Stimulated activated CD4-positive, alpha-beta T cell treated with anti-CD3 and anti-CD28 coated beads, Interleukin-4, amount 100 ng/mL, for 1 hour (primary cell): ENCODE measurements around the gene MLPH.

Experiments used
- DNase-seq: peaks from one replicate; pipeline ENCODE4 v3.0.0-alpha.2; 2020

MLPH gene

DNA sequence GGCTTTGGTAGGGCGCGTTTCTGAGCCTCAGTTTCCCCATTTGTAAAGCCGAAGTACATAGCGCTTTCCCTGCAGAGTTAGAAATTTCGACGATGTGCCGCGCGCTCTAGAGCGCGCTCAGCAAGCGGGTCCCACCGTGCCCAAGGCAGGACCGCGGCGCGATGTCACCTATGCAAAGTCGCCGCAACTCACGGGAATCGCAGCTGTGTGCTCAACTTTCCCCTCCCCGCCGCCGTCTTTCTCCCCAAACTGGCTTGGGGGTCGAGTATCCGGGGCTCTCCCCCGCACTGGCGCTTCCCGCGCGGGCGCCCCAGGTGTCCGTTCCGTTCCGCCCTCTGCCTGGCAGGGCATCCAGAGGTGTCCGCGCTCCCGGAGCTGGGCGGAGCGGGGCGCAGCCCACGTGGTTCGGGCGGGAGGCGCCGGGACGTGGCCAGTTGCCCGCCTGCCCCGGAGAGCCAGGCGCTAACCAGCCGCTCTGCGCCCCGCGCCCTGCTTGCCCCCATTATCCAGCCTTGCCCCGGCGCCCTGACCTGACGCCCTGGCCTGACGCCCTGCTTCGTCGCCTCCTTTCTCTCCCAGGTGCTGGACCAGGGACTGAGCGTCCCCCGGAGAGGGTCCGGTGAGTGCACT is at the start of gene MLPH:
TSS of gene MLPH (plus strand) at position 433 of the 630 bp plus-strand sequence. CDS start 6,176 bp downstream, outside the sequence.
- DNase-seq, result no peak

GRCh38 chr2:237437566-237437965 is 49.5 kb upstream of the MLPH start:
- no peak for DNase-seq

- no peak for DNase-seq
Observed at GRCh38 chr2:237438080-237438940, 48.7 kb upstream of the MLPH start.

DNA sequence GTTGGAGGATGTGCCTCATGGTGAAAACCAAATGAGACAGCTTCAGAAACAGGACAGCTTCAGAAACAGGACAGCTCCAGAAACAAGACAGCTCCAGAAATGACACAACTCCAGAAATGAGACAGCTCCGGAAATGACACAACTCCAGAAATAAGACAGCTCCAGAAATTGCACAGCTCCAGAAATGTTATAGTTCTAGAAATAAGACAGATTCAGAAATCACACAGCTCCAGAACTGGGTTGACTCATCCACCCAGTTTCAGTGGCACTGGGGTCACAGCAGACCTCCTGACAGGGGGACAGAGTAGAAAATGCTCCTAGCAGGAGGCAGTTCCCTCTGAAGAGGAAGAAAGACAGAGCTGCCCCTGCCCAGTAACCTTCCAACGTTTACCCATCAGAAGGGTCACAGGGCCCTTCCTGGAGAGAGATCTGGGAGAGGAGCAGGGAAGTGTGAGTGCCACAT is 46.2 kb upstream of the MLPH start:
- peak; percentile 45 for DNase-seq

DNA sequence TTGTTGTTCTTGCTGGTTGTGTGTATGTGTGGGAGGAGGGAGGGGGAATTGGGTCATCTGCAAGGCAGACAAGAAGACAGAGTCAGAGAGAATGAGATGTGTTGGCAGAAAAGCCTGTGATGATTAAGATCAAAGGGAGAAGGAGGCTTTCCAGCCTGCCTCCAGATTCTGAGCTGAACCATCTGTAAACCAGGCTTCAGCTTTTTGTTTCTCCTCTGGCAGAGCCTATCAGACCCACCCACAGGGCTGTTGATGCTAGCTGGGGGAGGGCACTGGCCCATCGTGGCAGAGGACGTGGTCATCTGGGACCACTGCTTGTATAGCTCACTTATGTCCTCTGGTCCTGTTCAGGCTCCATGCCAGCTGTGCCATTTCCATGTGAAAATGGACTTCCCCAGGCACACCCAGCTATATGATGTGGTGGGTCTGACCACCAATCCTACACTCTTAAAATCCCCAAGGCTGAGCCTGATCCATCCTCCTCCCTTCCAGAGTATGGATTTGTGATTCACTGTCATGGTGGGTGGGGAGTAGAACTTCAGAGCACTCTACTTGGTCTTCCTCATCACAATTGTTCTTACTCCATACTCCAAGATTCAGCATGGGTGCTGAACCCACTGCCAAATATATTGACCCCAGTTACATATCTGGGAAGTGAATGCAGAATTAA is 45.3 kb upstream of the MLPH start:
- no peak for DNase-seq

DNA sequence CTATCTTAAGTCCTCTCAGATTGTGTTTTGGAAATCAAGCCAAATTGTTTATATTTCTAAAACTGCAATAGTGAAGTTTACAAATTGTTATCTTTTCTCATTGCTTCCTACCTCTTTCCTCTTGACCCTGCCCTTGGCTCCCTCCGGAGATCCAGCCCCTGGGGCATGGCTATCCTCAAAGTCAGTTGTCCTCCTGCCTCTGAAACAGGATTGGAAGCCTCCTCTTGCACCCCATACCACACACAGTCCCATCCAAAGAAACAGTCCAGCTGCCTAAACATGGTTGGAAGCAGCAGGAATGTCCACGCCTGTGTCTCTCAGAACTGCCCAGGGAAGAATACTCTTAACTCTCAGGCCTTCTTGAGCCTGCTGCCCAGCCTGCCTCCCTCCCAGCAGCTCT is 43.0 kb upstream of the MLPH start:
- DNase-seq, result no peak

DNA sequence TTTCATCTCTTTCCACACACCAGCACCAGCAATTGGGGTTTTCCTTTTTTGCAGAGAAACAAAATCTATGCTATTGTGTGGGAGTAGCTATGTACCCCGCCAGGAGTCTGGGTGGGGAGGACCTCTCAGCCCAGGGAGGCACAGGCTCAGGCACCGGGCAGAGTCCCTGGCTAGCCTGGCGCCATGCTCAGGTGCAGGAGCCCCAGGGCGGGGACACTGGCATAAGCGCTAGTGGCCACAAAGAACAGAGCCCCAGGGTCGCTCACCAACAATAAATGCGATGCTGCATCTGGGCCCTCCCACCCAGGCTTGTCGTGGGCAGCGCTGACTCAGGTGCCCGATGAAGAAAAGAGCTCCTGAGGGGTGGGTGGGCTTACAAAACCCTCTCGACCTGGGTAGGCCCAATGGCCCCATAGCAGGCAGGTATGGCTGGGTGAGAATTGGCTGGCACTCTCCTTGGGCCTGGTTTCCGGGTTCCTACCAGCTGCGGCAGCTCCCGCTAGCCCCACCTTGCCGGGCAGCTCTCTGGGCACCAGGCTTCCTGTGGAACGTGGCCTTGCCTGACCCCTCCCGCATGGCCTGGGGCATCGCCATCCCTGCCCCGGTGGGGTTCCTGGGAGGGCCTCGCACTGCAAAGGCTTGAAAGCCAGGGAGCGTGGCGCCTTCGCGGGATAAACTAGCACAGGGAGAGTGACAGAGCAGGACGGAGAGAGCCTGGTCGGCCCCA is 41.3 kb upstream of the MLPH start:
- no peak for DNase-seq

DNA sequence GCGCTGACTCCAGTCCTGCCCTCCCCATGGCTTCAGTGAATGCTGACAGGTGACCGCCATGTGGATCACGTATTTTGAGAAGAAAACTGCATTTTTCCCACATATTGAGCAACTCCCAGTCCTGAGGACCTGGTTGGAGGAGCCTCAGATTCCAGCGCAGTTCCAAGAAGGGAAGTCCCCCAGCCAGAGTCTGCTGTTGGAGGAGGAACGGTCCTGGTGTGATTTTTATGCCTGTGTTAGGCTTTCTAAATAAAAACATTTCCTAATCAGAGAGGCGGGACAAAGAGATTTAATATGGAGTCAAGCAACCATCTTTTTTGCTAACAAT is 40.7 kb upstream of the MLPH start:
- no peak for DNase-seq

- no peak for DNase-seq
Observed at GRCh38 chr2:237447496-237447895, 39.6 kb upstream of the MLPH start.

DNA sequence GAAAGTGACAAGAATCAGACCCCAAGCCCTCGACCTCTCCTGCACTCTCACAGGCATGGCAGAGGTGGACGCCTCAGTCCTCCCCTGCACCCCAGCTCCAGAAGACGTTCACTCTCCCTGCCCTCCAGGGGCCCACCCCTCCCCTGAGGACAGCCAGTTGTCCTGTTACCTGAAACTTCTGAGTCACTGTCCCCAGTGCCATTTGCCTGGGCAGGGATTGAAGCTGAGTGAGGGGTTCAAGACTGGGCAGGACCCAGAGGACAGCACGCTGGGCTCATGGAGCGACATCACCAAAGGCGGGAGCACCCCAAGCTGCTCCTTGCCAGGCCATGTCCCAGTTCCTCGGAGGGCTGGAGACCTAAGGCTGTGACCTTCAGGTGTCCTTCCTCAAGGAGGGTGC is 38.9 kb upstream of the MLPH start:
- no peak for DNase-seq

GRCh38 chr2:237448626-237449025 is 38.4 kb upstream of the MLPH start:
- DNase-seq, result no peak

GRCh38 chr2:237449193-237449881 is 37.7 kb upstream of the MLPH start:
- DNase-seq, result no peak

DNA sequence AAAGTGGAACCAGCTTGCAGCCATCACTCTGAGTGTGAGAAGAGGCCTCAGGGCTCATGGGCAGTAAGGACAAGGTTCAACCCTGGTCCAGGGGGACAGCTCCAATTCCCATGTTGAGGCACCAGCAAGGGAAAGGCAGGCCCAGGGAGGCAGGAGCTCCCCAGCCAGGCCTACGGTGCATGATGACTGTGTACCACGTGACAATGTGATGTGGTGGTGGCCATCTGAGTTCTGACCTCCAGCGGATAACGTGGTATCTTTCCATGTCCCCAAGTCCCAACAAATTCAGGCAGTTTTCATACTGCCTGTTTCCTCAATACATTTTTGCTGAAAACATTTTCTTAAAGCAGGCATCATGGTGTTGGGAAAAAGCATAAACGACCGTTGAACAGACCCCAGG is 36.9 kb upstream of the MLPH start:
- no peak for DNase-seq

DNA sequence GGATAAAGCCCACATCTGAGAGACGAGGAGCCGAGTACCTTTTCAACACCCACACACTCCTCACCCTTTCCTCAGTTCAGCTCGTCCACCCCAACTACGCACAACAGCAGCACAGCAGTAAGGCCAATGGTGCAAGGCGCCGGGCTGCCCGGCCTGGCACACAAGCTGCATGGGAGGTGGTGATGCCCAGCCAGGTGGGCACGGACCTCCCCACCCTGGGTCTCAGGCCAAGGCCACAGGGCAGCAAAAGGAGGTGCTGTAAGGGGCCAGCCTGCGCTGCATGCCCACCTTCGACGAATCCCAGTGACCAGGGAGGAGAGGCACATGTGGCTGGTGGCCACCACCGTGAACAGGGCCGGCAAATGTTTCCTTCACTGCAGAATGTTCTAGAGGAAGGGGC is 36.5 kb upstream of the MLPH start:
- no peak for DNase-seq

DNA sequence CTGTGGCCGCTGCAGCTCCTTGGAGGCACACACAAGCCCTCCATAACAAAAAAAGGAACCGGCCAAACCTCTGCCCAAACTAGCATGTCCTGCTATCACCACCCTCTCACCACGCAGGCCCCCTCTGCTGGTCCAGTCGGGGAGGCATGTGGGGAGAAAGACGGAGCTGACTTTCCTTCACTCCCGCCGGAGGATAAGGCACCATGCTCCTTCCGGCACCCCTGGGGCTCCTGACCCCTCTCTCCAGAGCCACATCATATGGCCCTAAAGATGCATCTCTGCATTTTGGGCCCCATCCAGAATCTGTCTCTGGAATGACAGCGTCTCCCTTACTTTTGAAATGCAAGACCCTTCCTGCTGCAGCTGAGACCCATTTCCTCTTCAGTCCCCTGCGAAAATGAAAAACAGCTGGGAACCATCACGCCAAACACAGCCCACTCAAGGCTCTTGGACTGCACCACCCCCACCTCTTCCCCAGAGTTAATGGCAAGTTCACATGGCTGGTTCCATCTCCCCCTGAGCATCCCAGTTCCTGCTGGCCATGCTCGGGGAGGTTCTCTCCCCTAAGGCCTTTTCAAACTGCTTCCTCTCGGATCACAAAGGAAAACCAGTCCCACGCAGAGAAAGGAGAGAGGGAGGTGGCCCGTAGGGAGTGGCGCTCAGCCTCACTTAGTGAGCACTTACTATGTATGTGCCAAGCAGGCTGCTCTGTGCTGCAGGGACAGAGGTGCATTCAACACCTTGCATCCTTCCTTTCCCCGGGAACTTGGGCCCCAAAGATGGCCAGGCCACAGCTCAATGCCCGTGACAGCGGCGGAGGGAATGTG is 35.2 kb upstream of the MLPH start:
- DNase-seq, result no peak

- DNase-seq, result no peak
Observed at GRCh38 chr2:237452861-237453260, 34.2 kb upstream of the MLPH start.

DNA sequence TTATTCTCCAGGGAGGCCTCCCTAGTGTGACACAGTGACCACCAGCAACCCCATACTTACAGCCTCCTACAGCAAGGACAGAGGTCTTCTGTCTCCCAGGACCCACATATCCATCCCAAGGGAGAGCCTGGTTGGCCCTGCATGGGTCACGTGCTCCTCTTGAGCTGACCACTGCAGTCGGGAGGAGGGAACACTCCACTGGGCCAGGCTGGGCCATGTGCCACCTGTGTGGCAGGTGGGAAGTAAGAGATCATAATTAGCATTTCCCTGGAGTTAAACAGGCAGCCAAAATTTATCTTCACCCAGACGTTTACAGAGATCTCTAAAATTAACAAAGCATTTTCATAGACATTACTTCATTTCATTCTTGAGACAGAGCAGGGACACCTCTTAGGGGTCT is 33.4 kb upstream of the MLPH start:
- DNase-seq, result no peak

DNA sequence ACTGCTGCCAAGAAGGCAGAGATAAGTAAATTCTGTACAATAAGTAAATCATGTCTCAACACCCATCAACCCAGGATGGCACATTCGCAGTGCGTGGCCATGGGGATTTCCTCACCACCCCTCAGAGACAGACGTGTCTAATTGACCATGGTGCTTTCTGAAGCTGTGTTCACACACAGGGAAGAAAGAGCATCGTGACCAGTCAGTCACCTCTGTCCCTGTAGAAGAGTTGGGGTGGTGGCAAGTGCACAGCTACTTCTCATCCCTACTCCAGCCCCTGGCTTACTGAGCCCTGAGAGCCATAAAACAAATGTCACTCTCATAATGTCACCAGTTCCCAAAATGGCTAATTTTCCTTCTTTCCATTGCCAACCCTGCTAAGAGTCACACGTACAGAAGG is 31.3 kb upstream of the MLPH start:
- DNase-seq, result no peak

- DNase-seq, result no peak
Observed at GRCh38 chr2:237456200-237456843, 30.7 kb upstream of the MLPH start.

DNA sequence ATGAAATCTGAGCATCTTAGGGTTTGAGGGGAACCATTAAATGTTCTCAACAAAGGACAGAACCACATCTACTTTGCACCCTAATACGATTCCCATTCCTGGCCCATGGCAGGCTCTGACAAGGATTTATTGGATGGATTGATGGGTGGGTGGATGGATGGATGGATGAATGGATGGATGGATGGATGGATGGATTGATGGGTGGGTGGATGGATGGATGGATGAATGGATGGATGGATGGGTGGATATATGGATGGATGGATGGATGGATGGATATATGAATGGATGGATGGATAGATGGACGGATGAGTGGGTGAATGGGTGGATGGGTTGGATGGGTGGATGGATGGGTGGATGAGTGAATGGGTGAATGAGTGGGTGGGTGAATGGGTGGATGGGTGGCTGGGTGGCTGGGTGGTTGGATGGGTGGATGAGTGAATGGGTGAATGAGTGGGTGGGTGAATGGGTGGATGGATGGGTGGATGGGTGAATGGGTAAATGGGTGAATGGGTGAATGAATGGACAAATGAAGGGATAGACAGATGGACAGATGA is 29.6 kb upstream of the MLPH start:
- no peak for DNase-seq

- DNase-seq, result no peak
Observed at GRCh38 chr2:237458519-237458918, 28.5 kb upstream of the MLPH start.
